Glomerular endothelial cell (primary cell): ENCODE measurements around the gene SEL1L. TPM values are rescaled to one million over a fixed set of nuclear protein-coding genes. Genes with fewer than 3 reads are reported as not detected.
"Not testable (repeated sequence)": the region's sequence is repeated elsewhere in the genome, so short reads cannot be mapped to it uniquely, and the experiment has no call there.

Experiments used
- DNase-seq: peaks from one replicate; pipeline ENCODE4 v3.0.0-alpha.2; 2011; ENCODE audit warnings: low read depth, low spot score; ENCODE audit errors: extremely low read depth
- total RNA-seq: library from RNA; depleted of rRNA; stranded (reverse); fragments of >200 nt; gene quantifications from 2 replicates; pipeline ENCODE4 v1.2.3, GENCODE V29; 2015

Gene SEL1L
- total RNA-seq, 1 donor from 2014 or later: 65.8 TPM

DNA sequence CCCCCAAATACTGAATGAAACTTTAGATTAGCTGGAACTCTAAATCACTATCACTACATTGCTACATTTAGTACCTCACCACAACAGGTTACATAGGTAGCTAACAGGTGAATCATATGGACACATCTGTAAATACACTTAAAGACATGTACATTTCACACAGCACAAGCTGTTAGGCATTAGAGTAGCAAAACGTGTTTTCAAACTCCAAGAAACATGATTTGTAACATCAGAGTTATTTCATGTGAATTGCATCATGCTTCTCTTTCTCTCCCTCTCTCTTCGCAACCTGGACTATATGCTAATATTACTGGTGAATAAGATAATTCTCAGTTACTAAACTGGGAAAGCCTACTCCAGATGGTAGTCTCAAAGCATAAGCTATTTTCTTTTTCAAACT, 4.3 kb downstream of the SEL1L start:
- DNase-seq: no peak

DNA sequence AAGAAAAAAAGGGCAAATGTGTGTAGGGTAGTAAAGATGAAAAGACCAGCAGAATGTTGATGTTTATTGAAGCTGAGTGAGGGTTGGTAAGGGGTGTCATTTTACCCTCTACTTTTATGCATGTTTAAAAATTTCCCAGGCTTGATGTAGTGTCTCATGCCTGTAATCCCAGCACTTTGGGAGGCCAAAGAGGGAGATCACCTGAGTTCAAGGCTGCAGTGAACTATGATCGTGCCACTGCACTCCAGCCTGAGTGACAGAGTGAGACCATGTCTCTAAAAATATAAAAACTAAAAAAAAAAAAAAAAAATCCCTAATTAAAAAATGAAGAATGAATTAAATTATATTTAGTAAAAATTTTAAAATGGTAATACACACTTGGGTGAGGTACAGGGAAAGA, 8.5 kb downstream of the SEL1L start:
- DNase-seq: no peak

GRCh38 chr14:81523616-81524015, 10.0 kb downstream of the SEL1L start:
- no peak for DNase-seq

DNA sequence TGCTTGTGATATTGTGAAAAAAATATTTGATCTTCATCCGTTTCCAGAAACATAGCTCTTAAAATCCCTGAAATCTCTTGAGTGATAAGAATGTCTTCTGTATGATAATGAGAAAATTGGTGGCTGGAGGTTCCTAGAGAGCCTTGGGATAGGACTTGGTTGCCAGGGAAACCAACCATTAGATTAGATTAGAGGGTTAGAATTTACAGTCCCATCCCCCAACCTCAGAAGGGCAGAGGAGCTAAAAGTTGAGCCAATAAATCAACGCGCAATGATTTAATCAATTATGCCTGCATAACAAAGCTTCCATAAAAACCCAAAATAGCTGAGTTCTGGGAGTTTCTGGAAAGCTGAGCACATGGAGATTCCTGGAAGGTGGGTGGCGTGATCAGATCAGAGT, 10.6 kb downstream of the SEL1L start:
- DNase-seq: no peak

DNA sequence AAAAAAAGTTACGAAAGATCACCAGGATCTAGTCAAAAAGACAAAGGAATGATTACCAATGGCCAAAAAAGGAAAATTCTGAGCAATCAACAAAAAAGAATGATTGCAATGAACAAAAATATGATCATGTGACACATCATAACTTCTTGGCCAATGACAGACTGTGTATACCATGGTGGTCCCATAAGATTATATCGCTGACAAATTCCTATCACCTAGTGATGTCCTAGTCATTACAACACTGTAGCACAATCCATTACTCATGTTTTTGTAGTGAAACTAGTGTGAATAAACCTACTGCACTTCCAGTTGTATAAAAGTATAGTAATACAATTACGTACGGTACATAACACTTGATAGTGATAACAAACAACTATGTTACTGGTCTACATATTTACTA, 12.3 kb downstream of the SEL1L start:
- no peak for DNase-seq

DNA sequence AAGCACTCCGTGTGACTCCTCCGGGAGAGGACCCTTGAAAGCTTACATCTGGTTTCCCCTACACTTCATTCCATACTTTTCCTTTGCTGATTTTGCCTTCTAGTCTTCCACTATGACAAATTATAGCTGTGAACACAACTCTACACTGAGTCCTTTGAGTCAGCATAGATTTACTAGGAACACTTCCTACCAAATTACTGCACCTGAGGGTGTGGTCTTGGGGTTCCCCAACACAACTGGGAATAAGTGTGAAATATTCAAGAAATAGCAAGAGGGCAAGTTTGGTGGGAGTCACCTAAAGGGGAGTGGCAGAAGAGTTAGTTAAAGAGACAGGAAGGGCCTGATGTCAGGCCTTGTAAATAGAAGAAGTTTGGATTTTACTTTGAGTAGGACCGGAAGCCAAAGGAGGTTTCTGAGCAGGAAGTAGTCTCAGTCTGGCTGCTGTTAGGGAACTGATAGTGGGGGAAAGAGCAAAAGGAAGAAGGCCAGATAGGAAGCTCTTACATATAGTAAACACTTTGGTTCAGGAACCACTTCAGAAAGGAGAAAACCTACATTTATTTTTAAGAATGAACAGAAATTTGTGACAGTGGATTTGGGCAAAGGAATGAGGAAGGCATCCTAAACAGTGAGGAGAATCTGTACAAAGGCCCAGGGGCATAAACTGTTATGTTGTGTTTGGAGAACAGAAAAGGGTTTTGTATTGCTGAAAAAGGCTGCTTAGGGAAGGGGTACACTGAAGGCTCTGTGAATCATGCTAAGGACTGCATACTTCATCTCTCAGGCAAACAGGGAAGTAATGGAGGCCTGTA, 14.2 kb downstream of the SEL1L start:
- no peak for DNase-seq

DNA sequence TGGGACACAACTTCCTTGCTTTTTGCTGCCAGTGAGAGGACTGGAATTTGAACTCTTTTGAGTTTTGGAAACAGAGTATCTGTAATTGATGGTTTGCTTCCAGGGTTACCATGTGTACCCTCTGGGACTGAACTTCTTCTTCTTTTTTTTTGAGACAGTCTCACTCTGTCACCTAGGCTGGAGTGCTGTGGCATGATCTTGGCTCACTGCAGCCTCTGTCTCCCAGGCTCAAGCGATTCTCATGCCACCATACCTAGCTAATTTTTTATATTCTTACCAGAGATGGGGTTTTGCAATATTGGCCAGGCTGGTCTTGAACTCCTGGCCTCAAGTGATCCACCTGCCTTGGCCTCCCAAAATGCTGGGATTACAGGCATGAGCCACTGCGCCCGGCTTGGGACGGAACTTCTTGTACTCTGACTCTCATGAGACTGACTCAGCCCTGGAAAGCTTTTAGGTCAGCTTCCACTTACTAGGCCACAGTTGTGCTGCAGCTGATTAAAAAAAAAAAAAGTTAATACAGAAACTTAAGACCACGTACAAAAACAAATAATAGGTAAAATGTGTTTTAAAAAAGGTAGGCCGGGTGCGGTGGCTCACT, 15.8 kb downstream of the SEL1L start:
- no peak for DNase-seq

- no peak for DNase-seq
Measured at GRCh38 chr14:81516986-81517797, 16.5 kb downstream of the SEL1L start.

DNA sequence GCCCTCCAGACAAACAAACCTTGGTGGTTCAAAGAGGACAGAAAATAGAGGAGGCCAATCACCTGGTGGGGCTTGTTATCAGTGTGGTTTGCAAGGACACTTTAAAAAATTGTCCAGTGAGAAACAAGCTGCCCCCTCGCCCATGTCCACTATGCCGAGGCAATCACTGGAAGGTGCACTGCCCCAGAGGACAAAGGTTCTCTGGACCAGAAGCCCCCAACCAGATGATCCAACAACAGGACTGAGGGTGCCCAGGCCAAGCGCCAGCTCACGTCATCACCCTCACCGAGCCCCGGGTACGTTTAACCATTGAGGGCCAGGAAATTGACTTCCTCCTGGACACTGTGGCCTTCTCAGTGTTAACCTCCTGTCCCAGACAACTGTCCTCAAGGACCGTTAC, 17.7 kb downstream of the SEL1L start:
- DNase-seq: not testable (repeated sequence)

DNA sequence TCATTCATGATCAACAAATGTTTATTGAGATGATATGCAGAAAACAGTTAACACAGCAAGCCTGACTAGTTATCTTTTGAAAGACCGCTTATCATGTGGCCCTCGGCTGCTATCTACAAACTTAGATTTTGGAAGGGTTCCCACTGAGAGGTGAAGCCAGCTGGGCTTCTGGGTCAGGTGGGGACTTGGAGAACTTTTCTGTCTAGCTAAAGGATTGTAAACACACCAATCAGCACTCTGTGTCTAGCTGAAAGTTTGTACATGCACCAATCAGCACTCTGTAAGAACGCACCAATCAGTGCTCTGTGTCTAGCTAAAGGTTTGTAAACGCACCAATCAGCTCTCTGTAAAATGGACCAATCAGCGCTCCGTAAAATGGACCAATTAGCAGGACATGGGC, 20.8 kb downstream of the SEL1L start:
- DNase-seq: not testable (repeated sequence)

DNA sequence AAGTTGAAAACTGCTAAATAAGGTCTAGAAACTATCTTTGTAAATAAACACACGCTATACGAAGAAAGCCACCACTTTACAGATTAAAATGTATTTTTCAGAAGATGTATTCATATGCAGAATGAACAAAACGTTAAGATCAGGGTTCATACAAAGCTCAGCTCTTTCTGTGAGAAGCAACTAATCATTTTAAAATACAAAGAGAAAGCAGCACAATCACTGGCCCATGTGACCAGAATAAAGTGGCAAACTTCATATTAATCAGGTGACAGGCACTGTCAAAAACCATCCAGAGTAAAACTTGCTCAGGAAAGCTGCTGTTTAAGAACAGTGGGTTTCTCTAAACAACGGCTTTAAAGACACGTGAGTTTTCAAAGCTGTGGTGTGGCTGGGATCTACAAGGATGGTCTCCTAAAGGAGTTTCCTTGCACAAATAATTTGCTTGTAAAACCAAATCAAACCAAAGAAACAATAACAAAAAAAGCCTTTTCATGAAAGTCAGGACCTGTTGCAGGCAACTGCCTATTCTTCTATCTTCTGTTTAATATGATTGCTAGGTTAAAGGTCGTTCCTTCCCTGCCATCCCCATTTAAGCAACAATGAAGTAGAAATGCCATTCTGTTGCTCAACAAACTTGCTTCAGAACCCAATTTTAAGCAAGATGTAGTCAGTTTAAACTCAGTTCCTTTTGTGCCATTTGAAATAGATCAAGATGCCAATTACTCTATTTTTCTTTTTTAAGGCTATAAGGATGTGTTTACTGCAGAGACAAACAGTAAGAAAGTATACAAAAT, 22.3 kb downstream of the SEL1L start:
- no peak for DNase-seq

GRCh38 chr14:81509838-81510452, 23.7 kb downstream of the SEL1L start:
- DNase-seq: no peak

GRCh38 chr14:81509321-81509720, 24.3 kb downstream of the SEL1L start:
- DNase-seq: no peak

- DNase-seq: no peak
Measured at GRCh38 chr14:81506487-81506886, 27.2 kb downstream of the SEL1L start.

DNA sequence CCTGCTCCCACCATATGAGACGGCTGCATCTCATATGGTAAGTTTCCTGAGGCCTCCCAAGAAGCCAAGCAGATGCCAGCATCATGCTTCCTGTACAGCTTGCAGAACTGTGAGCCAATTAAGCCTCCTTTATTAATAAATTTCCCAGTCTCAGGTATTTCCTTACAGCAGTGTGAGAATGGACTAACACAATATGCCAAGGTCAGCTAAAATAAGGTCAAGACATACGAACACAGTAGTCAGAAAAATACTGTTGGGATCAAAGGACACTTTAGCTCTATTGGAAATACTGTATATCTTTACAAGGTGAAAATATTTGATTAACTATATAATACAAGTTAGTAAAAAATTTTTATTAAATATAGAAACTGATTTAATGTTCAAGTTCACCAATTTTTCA, 28.8 kb downstream of the SEL1L start:
- DNase-seq: no peak

GRCh38 chr14:81485781-81486180, 47.9 kb downstream of the SEL1L start:
- DNase-seq: no peak

DNA sequence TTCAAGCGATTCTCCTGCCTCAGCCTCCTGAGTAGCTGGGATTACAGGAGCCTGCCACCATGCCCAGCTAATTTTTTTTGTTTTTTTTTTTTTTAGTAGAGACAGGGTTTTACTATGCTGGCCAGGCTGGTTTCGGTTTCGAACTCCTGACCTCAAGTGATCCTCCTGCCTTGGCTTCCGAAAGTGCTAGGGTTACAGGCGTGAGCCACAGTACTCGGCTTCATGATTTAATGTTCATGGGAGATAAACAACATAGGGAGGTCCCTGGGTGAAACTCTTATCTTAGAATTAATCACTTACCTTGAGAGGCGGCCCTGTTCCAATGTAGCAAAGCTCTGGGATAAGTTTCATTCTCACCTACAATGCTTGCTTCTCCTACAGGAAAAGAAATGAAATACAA, 48.3 kb downstream of the SEL1L start:
- DNase-seq: no peak

DNA sequence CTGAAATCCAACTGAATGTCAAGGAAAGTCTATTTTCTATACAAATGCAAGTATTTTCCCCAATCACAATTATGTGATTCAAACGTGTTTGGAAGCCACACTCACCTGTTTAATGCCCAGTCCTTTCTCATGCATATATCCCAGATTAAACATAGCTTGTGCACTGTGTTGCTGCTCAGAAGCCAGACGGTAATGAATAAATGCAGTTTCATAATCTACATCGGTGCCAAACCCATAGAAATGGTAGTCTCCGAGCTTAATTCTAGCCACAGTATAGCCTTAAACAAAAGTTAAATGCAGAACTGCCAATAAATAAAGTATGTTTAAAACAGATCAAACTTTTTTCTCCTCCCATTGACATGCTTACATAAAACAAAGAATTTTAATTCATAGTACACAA, 49.5 kb downstream of the SEL1L start:
- DNase-seq: no peak

DNA sequence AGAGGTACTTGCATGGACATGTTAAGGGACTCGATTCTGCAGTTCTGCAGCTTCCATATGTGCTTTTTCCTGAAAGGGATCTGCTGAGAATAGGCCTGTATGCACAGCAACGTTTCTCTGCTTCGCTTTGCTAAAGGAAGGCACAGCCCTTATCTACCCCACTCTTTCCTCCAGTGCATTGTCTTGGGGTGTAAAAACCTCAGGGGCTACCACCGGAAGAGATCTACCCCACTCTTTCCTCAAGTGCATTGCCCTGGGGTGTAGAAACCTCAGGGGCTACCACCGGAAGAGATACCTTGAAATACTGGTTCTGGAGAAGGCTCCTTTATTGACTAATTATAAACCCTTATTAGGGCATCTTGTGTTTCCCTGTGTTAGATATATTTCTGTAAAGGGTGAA, 52.9 kb downstream of the SEL1L start:
- DNase-seq: no peak

DNA sequence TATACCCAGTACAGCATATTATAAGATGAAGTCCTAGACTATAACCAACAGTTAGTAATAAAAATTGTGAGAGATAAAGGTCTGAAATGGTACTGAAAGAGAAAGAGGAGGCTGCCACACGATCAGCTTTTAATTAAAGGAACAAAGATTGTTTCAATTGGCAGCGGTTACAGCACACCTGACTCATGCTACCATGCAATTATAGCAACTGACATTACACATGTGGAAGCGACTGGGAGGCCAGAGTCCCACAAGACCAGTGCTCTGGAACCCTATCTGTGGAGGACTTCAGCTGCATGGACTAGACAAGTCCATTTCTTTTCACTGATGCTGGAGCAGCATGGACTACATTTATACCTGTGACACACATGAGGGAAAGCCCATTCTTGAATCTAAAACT, 55.2 kb downstream of the SEL1L start:
- DNase-seq: no peak

DNA sequence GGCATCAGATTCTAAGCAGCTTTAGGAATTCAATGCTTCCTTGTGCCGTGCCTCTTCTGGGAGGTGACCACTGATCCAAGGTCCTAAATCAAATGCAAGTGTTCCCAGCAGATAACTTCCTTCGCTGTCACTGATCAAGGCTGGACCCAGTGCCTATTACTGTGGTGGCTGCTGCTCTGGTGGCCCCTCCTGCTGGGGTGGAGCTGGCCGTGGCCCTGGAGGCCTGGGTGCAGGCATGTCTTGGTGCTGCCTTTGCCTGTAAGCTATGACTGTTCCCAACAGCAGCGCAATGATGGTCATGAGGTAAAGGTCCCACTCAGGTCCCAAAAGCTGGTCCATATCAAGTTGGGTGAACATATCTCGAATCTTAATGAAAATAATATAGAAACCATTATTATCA, 56.8 kb downstream of the SEL1L start:
- no peak for DNase-seq
